GM23248 (cell line): ENCODE results near the gene BBIP1. TPM values are rescaled to one million over a fixed set of nuclear protein-coding genes. Genes with fewer than 3 reads are reported as not detected.
A peak's percentile ranks its signal among the peaks of the same experiment; 100 is the strongest.

Source experiments
- DNase-seq: peaks from one replicate; pipeline ENCODE4 v3.0.0-alpha.2; 2015
- H2AFZ ChIP-seq: fragments of 200-600 bp; sonication (generic); 2 replicates; pipeline ENCODE4 v1.6.1; 2016; ENCODE audit warnings: antibody characterized with exemption
- H3F3A ChIP-seq: fragments of 200-600 bp; sonication (generic); 2 replicates; pipeline ENCODE4 v1.6.1; 2016; ENCODE audit warnings: mild to moderate bottlenecking, antibody characterized with exemption, mixed run types; ENCODE audit not compliant: insufficient read depth
- H3K27ac ChIP-seq: fragments of 200-600 bp; sonication (generic); 2 replicates; pipeline ENCODE4 v1.5.1; 2016; ENCODE audit warnings: mild to moderate bottlenecking
- H3K27me3 ChIP-seq: fragments of 200-600 bp; sonication (generic); replicated peaks from 2 replicates; pipeline ENCODE4 v1.6.1; 2016; ENCODE audit warnings: mild to moderate bottlenecking; ENCODE audit not compliant: insufficient read depth
- H3K36me3 ChIP-seq: fragments of 200-600 bp; sonication (generic); 2 replicates; pipeline ENCODE4 v1.6.1; 2016; ENCODE audit warnings: low read depth, mild to moderate bottlenecking
- H3K4me1 ChIP-seq: fragments of 200-600 bp; sonication (generic); 2 replicates; pipeline ENCODE4 v1.6.1; 2016; ENCODE audit warnings: mild to moderate bottlenecking; ENCODE audit not compliant: insufficient read depth
- H3K4me2 ChIP-seq: fragments of 200-600 bp; sonication (generic); one replicate; pipeline ENCODE4 v1.6.1; 2016; ENCODE audit warnings: mild to moderate bottlenecking; ENCODE audit not compliant: unreplicated experiment
- H3K4me3 ChIP-seq: fragments of 200-600 bp; sonication (generic); 2 replicates; pipeline ENCODE4 v1.5.1; 2016; ENCODE audit warnings: mild to moderate bottlenecking
- H3K79me2 ChIP-seq: fragments of 200-600 bp; sonication (generic); 2 replicates; pipeline ENCODE4 v1.6.1; 2016; ENCODE audit warnings: mild to moderate bottlenecking; ENCODE audit not compliant: insufficient read depth
- H3K9ac ChIP-seq: fragments of 200-600 bp; sonication (generic); 2 replicates; pipeline ENCODE4 v1.6.1; 2016; ENCODE audit warnings: mild to moderate bottlenecking
- H3K9me2 ChIP-seq: fragments of 200-600 bp; sonication (generic); 2 replicates; pipeline ENCODE4 v1.6.1; 2016; ENCODE audit warnings: mixed run types, mild to moderate bottlenecking, moderate library complexity; ENCODE audit not compliant: insufficient read depth
- H3K9me3 ChIP-seq: fragments of 200-600 bp; sonication (generic); one replicate; pipeline ENCODE4 v1.6.1; 2017; ENCODE audit warnings: low read depth
- H4K20me1 ChIP-seq: fragments of 200-600 bp; sonication (generic); 2 replicates; pipeline ENCODE4 v1.6.0; 2016; ENCODE audit not compliant: insufficient read depth
- EZH2 ChIP-seq: fragments of 200-600 bp; sonication (generic); IDR thresholded peaks from 2 replicates; pipeline ENCODE4 v1.6.1; 2018; ENCODE audit warnings: antibody characterized with exemption, mild to moderate bottlenecking; ENCODE audit not compliant: insufficient read depth, poor library complexity, severe bottlenecking
- EZH2phosphoT487 ChIP-seq: fragments of 200-600 bp; sonication (generic); IDR thresholded peaks from 2 replicates; pipeline ENCODE4 v1.6.1; 2018; ENCODE audit warnings: antibody characterized with exemption, moderate library complexity, mild to moderate bottlenecking, low read depth; ENCODE audit not compliant: insufficient read depth
- WGBS, 2 experiments: methylation state at CpG; one replicate each; pipeline ENCODE4 v1.1.6; 2015 to 2017; ENCODE audit warnings: low lambda C conversion rate in 2 of 2, low coverage in 1 of 2; ENCODE audit errors: missing lambda C conversion rate in 2 of 2; 5-methylcytosine and 5-hydroxymethylcytosine counted together
- in situ Hi-C: fragments of 300-500 bp; cut with MboI; formaldehyde crosslinking; loops from 2 replicates; pipeline ENCODE4 v1.15.0; 2020
- polyA plus RNA-seq: library from polyadenylated mRNA; unstranded; fragments of >200 nt; fragmentation: Nextera tagmentation; extraction: Ambion mirVana; gene quantifications from 2 replicates; pipeline ENCODE4 v1.2.1, GENCODE V29; 2016
- total RNA-seq: library from RNA; depleted of rRNA; stranded (reverse); fragments of >200 nt; shearing (Covaris generic); gene quantifications from 2 replicates; pipeline ENCODE4 v1.2.3, GENCODE V29; 2014

The BBIP1 gene
- total and polyA plus RNA-seq, 2 experiments from 2014 or later, result 17.3 to 44.4 TPM

DNA sequence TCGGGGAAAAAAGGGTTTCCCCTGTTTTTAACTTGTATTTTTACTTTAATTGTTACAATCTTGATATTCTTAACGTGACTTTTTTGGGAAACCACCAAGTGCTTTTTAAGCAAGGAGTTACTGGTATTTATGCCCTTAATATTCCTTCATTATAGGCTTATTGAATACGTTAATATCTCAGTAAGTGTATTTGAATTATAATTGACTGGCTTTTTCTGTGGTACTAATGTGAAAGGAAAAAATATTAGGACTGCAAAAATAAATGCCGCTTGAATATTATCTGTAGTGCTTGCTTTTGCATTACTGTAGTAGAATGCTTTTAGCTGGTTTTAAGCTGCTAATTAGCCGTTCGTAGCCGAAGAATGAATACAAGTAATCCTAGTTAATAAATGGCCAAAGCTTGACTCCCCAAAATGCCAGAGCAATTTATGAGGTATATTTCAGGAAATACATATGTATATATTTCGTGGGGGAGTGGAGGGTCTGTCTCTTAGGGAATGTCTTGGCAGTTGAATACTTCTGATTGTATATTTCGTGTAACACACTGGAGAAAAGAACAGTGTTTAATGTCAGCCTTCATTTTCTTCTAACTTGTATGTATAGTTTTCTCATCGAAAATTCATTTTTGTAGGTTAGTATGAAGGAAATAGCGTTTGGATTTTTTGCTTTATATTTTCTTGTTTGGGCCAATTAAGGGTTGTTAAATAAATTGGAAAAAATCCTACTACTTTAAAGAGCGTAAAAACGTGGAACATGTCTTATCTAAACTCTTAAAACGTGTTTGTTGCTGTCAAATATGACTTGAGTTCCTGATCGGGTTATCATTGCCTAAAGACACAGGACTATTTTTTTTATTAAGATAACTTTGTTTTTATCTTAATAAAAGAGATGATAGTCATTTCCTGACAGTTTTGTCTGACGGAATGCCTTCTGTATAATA, 45.7 kb downstream of the BBIP1 start:
- Histone ChIP-seq H3K36me3 (peaks cover 10% of the 10 kb centered on the region; the same call in 1 of the 2 replicates), H3K79me2 (peaks cover 54% of the 10 kb centered on the region), H3K4me3 (peak overlapping the region; percentile 95), H3K9me2 (no peaks in the 10 kb centered on the region), H3K4me1 (peaks cover 24% of the 10 kb centered on the region), H3K9me3 (no peaks in the 10 kb centered on the region), H3F3A (peaks cover 5% of the 10 kb centered on the region), H4K20me1 (0 out of 2 replicates have a peak, but pooled peaks cover 5% of the 10 kb centered on the region), H3K27ac (peak overlapping the region; percentile 77), H3K4me2 (peak overlapping the region; percentile 90), H3K9ac (peak overlapping the region; percentile 88), H2AFZ (peak overlapping the region; percentile 84), H3K27me3 (no peaks in the 10 kb centered on the region)
- peak; percentile 23 for DNase-seq
- in situ Hi-C loops, result no loop called here
- 2% methylated on average over 16 of the region's 16 CpGs for WGBS, 2 experiments
- TF ChIP-seq EZH2phosphoT487, result no peak
- TF ChIP-seq EZH2, result no peak

- Histone ChIP-seq H3K4me3 (peak overlapping the region; percentile 95), H3F3A (peaks cover 14% of the 10 kb centered on the region), H3K27me3 (no peaks in the 10 kb centered on the region), H3K4me1 (peaks cover 30% of the 10 kb centered on the region), H3K79me2 (peaks cover 46% of the 10 kb centered on the region), H3K27ac (peak overlapping the region; percentile 77), H3K9me2 (no peaks in the 10 kb centered on the region), H3K4me2 (peak overlapping the region; percentile 90), H3K36me3 (0 out of 2 replicates have a peak, but pooled peaks cover 5% of the 10 kb centered on the region), H3K9me3 (no peaks in the 10 kb centered on the region), H3K9ac (peak overlapping the region; percentile 88), H2AFZ (peak overlapping the region; percentile 84), H4K20me1 (no peaks in the 10 kb centered on the region)
- in situ Hi-C loops, result no loop called here
- peak; percentile 89 for DNase-seq
- WGBS, 2 experiments, result 0 to 4% methylated on average over 29 to 53 of the region's 70 CpGs
- TF ChIP-seq EZH2phosphoT487, result no peak
- TF ChIP-seq EZH2, result no peak
These were observed 46.6 kb downstream of the BBIP1 start for GRCh38 chr10:110872145-110872983.

DNA sequence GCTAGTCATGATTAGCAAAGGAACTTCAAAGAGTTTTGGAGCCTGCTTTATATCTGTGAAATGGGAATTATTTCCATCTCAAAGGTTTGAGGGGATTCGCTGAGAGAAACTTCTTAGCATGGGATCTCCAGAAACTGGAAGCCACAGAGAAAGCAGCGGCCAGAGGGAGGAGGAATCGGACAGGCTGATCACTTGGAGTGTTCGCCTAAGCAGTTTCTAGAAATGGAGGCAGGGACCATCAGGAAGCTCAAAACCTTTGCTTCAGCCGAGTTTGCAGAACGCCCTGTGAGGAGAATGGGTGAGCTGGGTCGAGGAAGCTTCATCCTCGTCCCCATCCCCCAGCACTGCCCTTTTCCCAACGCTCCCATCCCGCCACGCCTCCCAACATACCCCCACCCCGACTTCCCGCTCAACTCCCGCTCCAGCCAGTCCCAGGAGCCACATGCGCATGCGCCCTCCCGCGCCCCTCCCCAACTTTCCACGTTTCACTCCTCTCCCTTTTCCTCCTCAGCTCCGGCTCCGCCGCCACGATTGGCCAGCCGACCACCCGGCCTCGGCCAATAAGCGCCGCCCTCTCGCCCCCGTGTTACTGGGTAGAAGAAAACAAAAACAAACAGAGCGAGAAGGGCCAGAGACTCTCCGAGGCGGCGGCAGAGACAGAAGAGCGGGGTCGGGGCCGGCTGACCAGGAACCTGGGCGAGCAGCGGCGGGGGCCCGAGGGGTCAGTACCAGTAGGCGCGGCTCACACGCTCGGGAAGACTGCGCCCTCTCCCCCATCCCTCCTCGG, 47.5 kb downstream of the BBIP1 start, which contains the start of gene PDCD4:
PDCD4 (plus strand) TSS at position 631 of the 787 bp plus-strand sequence. CDS start 4,100 bp downstream, outside the sequence.
- WGBS, 2 experiments, result 1 to 4% methylated on average over 32 to 47 of the region's 47 CpGs

More for the DNA sequence above, 47.5 kb downstream of the BBIP1 start, which contains the start of gene PDCD4:
- peaks cover 30% of the 10 kb centered on the region for H3K4me1 ChIP-seq
- H3K36me3 ChIP-seq, result no peaks in the 10 kb centered on the region
- H2AFZ ChIP-seq, result peak within 1 kb of the TSS; percentile 84
- peaks cover 45% of the 10 kb centered on the region for H3K79me2 ChIP-seq
- no peaks in the 10 kb centered on the region for H3K9me3 ChIP-seq
- peak within 1 kb of the TSS; percentile 77 for H3K27ac ChIP-seq
- no peaks in the 10 kb centered on the region for H3K9me2 ChIP-seq
- peak; percentile 98 for DNase-seq
- H3K9ac ChIP-seq, result peak within 1 kb of the TSS; percentile 88
- H3K27me3 ChIP-seq, result no peaks in the 10 kb centered on the region
- peak within 1 kb of the TSS; percentile 90 for H3K4me2 ChIP-seq
- in situ Hi-C loops, result no loop called here
- H3K4me3 ChIP-seq, result peak within 1 kb of the TSS; percentile 95
- no peaks in the 10 kb centered on the region for H4K20me1 ChIP-seq
- peaks cover 14% of the 10 kb centered on the region for H3F3A ChIP-seq
- TF ChIP-seq EZH2, result no peak
